ENCODE results near the gene LMLN.

- TF ChIP-seq CTCF (conservative IDR thresholded peaks at IDR 0.05; ENCODE audit: low read depth, low read length) (no peak), EZH2 (IDR thresholded peaks at IDR 0.05; ENCODE audit: borderline replicate concordance, low read depth, low read length, poor library complexity, severe bottlenecking) (no peak)
These were observed 3.4 kb upstream of the LMLN start for GRCh38 chr3:197956626-197956988.

Data from A673 (cell line).